ENCODE data around the gene TTC39B. TPM values are rescaled to one million over a fixed set of nuclear protein-coding genes. Genes with fewer than 3 reads are reported as not detected.

TTC39B gene
- total and polyA plus RNA-seq, 4 donors = 1.8 to 11.7 (median 2.8) TPM

DNA sequence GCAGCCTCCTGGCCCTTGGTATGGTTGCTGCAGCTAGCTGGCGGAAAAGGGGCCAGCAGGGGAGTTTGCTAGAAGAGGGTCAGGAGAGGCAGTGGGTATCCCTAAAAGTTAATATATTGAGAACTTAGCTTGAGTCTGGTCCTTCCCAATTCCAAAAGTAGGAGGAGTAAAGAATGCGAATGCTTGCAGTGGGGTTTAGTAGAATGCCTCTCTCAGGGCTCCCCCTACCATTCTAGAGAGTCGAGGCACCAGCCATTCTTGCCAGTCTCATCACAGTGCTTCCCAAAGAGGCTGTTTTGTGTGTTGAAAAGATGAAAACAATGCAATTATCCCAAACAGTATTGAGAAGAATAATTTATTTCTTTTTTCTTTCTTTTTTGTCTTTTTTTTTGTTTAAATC lies 26.4 kb downstream of the TTC39B start:
- H3K4me3 ChIP-seq (ENCODE audit: low read depth in 1 of 3, low read length in 3 of 3) = no peak overlapping the region
- DNase-seq (ENCODE audit: low spot score) = no peak
- H3K27me3 ChIP-seq (ENCODE audit: control insufficient read depth in 4 of 4, insufficient read depth in 4 of 4, low read length in 3 of 4) = no peaks in the 10 kb centered on the region
- H3K27ac ChIP-seq (ENCODE audit: low read depth in 1 of 2, low read length in 2 of 2) = peak overlapping the region in 1 of 2 donors; percentile 32
- H3K9me3 ChIP-seq (ENCODE audit: control insufficient read depth in 4 of 4, low read length in 3 of 4) = no peaks in the 10 kb centered on the region
- no peak overlapping the region for H3K9ac ChIP-seq (ENCODE audit: low read depth in 1 of 2, low read length in 2 of 2)
- H3K4me1 ChIP-seq (ENCODE audit: control insufficient read depth in 4 of 4, insufficient read depth in 4 of 4, low read length in 3 of 4) = peaks cover 1 to 35% (median 21%) of the 10 kb centered on the region in 4 donors
- TF ChIP-seq, protein P1, sequence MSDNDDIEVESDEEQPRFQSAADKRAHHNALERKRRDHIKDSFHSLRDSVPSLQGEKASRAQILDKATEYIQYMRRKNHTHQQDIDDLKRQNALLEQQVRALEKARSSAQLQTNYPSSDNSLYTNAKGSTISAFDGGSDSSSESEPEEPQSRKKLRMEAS (IDR thresholded peaks at IDR 0.05) = no peak
- TF ChIP-seq, protein P2, sequence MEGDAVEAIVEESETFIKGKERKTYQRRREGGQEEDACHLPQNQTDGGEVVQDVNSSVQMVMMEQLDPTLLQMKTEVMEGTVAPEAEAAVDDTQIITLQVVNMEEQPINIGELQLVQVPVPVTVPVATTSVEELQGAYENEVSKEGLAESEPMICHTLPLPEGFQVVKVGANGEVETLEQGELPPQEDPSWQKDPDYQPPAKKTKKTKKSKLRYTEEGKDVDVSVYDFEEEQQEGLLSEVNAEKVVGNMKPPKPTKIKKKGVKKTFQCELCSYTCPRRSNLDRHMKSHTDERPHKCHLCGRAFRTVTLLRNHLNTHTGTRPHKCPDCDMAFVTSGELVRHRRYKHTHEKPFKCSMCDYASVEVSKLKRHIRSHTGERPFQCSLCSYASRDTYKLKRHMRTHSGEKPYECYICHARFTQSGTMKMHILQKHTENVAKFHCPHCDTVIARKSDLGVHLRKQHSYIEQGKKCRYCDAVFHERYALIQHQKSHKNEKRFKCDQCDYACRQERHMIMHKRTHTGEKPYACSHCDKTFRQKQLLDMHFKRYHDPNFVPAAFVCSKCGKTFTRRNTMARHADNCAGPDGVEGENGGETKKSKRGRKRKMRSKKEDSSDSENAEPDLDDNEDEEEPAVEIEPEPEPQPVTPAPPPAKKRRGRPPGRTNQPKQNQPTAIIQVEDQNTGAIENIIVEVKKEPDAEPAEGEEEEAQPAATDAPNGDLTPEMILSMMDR (IDR thresholded peaks at IDR 0.05; ENCODE audit: low read depth, low read length, missing input control) = no peak
- no peak for TF ChIP-seq SP1 (IDR thresholded peaks at IDR 0.05)
- TF ChIP-seq EGR1 (IDR thresholded peaks at IDR 0.05; ENCODE audit: low read depth in 2 of 2) = no peak
- TF ChIP-seq NR2F2 (IDR thresholded peaks at IDR 0.05) = no peak
- no peak for TF ChIP-seq YY1 (IDR thresholded peaks at IDR 0.05)
- TF ChIP-seq FOXA2 (IDR thresholded peaks at IDR 0.05) = no peak
- TF ChIP-seq, protein P3, sequence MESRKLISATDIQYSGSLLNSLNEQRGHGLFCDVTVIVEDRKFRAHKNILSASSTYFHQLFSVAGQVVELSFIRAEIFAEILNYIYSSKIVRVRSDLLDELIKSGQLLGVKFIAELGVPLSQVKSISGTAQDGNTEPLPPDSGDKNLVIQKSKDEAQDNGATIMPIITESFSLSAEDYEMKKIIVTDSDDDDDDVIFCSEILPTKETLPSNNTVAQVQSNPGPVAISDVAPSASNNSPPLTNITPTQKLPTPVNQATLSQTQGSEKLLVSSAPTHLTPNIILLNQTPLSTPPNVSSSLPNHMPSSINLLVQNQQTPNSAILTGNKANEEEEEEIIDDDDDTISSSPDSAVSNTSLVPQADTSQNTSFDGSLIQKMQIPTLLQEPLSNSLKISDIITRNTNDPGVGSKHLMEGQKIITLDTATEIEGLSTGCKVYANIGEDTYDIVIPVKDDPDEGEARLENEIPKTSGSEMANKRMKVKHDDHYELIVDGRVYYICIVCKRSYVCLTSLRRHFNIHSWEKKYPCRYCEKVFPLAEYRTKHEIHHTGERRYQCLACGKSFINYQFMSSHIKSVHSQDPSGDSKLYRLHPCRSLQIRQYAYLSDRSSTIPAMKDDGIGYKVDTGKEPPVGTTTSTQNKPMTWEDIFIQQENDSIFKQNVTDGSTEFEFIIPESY (IDR thresholded peaks at IDR 0.05) = no peak
- TF ChIP-seq RXRA (IDR thresholded peaks at IDR 0.05) = no peak
- TF ChIP-seq, protein P4, sequence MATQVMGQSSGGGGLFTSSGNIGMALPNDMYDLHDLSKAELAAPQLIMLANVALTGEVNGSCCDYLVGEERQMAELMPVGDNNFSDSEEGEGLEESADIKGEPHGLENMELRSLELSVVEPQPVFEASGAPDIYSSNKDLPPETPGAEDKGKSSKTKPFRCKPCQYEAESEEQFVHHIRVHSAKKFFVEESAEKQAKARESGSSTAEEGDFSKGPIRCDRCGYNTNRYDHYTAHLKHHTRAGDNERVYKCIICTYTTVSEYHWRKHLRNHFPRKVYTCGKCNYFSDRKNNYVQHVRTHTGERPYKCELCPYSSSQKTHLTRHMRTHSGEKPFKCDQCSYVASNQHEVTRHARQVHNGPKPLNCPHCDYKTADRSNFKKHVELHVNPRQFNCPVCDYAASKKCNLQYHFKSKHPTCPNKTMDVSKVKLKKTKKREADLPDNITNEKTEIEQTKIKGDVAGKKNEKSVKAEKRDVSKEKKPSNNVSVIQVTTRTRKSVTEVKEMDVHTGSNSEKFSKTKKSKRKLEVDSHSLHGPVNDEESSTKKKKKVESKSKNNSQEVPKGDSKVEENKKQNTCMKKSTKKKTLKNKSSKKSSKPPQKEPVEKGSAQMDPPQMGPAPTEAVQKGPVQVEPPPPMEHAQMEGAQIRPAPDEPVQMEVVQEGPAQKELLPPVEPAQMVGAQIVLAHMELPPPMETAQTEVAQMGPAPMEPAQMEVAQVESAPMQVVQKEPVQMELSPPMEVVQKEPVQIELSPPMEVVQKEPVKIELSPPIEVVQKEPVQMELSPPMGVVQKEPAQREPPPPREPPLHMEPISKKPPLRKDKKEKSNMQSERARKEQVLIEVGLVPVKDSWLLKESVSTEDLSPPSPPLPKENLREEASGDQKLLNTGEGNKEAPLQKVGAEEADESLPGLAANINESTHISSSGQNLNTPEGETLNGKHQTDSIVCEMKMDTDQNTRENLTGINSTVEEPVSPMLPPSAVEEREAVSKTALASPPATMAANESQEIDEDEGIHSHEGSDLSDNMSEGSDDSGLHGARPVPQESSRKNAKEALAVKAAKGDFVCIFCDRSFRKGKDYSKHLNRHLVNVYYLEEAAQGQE (IDR thresholded peaks at IDR 0.05) = no peak
- TF ChIP-seq HNF4G (IDR thresholded peaks at IDR 0.05) = no peak
- TF ChIP-seq JUND (IDR thresholded peaks at IDR 0.05) = no peak
- TF ChIP-seq, protein P5, sequence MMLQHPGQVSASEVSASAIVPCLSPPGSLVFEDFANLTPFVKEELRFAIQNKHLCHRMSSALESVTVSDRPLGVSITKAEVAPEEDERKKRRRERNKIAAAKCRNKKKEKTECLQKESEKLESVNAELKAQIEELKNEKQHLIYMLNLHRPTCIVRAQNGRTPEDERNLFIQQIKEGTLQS (IDR thresholded peaks at IDR 0.05) = no peak
- no peak for TF ChIP-seq HNF4A (conservative IDR thresholded peaks at IDR 0.05)
- H3K36me3 ChIP-seq (ENCODE audit: control insufficient read depth in 4 of 4, insufficient read depth in 3 of 4, low read depth in 1 of 4, low read length in 3 of 4) = no peaks in the 10 kb centered on the region
- WGBS = 87% methylated on average over 3 of the region's 3 CpGs

DNA sequence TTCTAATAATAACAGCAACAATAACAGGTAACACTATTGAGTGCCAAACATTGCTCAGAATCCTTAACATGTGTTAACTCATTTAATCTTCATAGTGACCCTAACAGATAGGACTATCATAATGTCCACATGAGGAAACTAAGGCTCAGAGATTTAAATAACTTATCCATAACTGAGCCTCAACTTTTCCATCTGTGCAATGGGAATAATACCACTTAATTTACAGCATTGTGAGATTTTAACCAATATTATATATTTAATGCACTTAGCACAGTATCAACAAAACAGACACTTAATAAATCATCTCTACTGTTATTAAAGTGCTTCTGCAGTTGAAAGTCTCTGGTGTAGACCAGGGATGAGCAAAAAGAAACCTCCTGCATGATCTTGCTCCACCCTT lies 28.2 kb downstream of the TTC39B start:
- no peak for DNase-seq (ENCODE audit: low spot score)
- Histone ChIP-seq H3K9me3 (ENCODE audit: control insufficient read depth in 4 of 4, low read length in 3 of 4) (no peaks in the 10 kb centered on the region), H3K36me3 (ENCODE audit: control insufficient read depth in 4 of 4, insufficient read depth in 3 of 4, low read depth in 1 of 4, low read length in 3 of 4) (no peaks in the 10 kb centered on the region), H3K9ac (ENCODE audit: low read depth in 1 of 2, low read length in 2 of 2) (no peak overlapping the region), H3K27ac (ENCODE audit: low read depth in 1 of 2, low read length in 2 of 2) (no peak overlapping the region), H3K27me3 (ENCODE audit: control insufficient read depth in 4 of 4, insufficient read depth in 4 of 4, low read length in 3 of 4) (no peaks in the 10 kb centered on the region), H3K4me1 (ENCODE audit: control insufficient read depth in 4 of 4, insufficient read depth in 4 of 4, low read length in 3 of 4) (peaks cover 1 to 35% (median 21%) of the 10 kb centered on the region in 4 donors), H3K4me3 (ENCODE audit: low read depth in 1 of 3, low read length in 3 of 3) (no peak overlapping the region)
- TF ChIP-seq GABPA (IDR thresholded peaks at IDR 0.05 in 1 of 2, conservative IDR thresholded peaks at IDR 0.05 in 1 of 2) (no peak), RXRA (IDR thresholded peaks at IDR 0.05) (no peak), JUND (IDR thresholded peaks at IDR 0.05) (no peak), FOXA2 (IDR thresholded peaks at IDR 0.05) (no peak), RAD21 (IDR thresholded peaks at IDR 0.05) (no peak), TAF1 (conservative IDR thresholded peaks at IDR 0.05) (no peak), NR2F2 (IDR thresholded peaks at IDR 0.05) (no peak), SP1 (IDR thresholded peaks at IDR 0.05) (no peak)
- TF ChIP-seq, protein P4 (IDR thresholded peaks at IDR 0.05) = no peak
- TF ChIP-seq, protein P2 (IDR thresholded peaks at IDR 0.05; ENCODE audit: low read depth, low read length, missing input control) = no peak
